H9 (cell line): ENCODE data around the gene E2F1. TPM values are rescaled to one million over a fixed set of nuclear protein-coding genes. Genes with fewer than 3 reads are reported as not detected.

Experiments
- DNase-seq: peaks from one replicate; pipeline ENCODE4 v3.0.0-alpha.2; 2017
- H2AFZ ChIP-seq: one replicate; pipeline ENCODE4 v1.6.1; 2013; ENCODE audit warnings: mild to moderate bottlenecking, low read length, control low read depth, moderate library complexity
- H2AK5ac ChIP-seq: 2 replicates; pipeline ENCODE4 v1.6.1; 2013; ENCODE audit warnings: low read length, control low read depth, mixed read lengths; ENCODE audit not compliant: insufficient read length
- H2BK120ac ChIP-seq: one replicate; pipeline ENCODE4 v1.6.1; 2013; ENCODE audit warnings: low read depth, mild to moderate bottlenecking, low read length, control low read depth, inconsistent platforms; ENCODE audit not compliant: poor library complexity, severe bottlenecking
- H2BK12ac ChIP-seq: 2 replicates; pipeline ENCODE4 v1.6.1; 2013; ENCODE audit warnings: low read length, control low read depth, mixed read lengths, low read depth; ENCODE audit not compliant: insufficient read length
- H2BK15ac ChIP-seq: 2 replicates; pipeline ENCODE4 v1.6.1; 2013; ENCODE audit warnings: low read depth, low read length, control low read depth
- H2BK20ac ChIP-seq: one replicate; pipeline ENCODE4 v1.6.1; 2013; ENCODE audit warnings: low read depth, mild to moderate bottlenecking, low read length, control low read depth, inconsistent platforms; ENCODE audit not compliant: poor library complexity, severe bottlenecking
- H2BK5ac ChIP-seq: 2 replicates; pipeline ENCODE4 v1.6.1; 2013; ENCODE audit warnings: low read length, control low read depth, mixed read lengths; ENCODE audit not compliant: insufficient read length
- H3K14ac ChIP-seq: 2 replicates; pipeline ENCODE4 v1.6.1; 2013; ENCODE audit warnings: low read length, control low read depth; ENCODE audit not compliant: insufficient read depth
- H3K18ac ChIP-seq: 2 replicates; pipeline ENCODE4 v1.6.1; 2013; ENCODE audit warnings: low read depth, mild to moderate bottlenecking, mixed read lengths, low read length, control low read depth; ENCODE audit not compliant: insufficient read length
- H3K23ac ChIP-seq: 2 replicates; pipeline ENCODE4 v1.6.1; 2013; ENCODE audit warnings: low read length, control low read depth, mixed read lengths, low read depth; ENCODE audit not compliant: insufficient read length
- H3K23me2 ChIP-seq: 2 replicates; pipeline ENCODE4 v1.6.1; 2013; ENCODE audit warnings: low read depth, mild to moderate bottlenecking, mixed read lengths, low read length, control low read depth; ENCODE audit not compliant: insufficient read length, poor library complexity, severe bottlenecking
- H3K27ac ChIP-seq: 2 replicates; pipeline ENCODE4 v1.5.1; 2013; ENCODE audit warnings: low read length, control low read depth, mixed read lengths, low read depth; ENCODE audit not compliant: insufficient read length
- H3K27me3 ChIP-seq: 2 replicates; pipeline ENCODE4 v1.6.1; 2013; ENCODE audit warnings: low read length, control low read depth, inconsistent platforms; ENCODE audit not compliant: insufficient read depth
- H3K4ac ChIP-seq: 2 replicates; pipeline ENCODE4 v1.6.1; 2013; ENCODE audit warnings: low read depth, mild to moderate bottlenecking, control low read depth, inconsistent platforms, low read length, moderate library complexity
- H3K4me1 ChIP-seq: 2 replicates; pipeline ENCODE4 v1.6.1; 2013; ENCODE audit warnings: low read length, control low read depth, inconsistent platforms; ENCODE audit not compliant: insufficient read depth
- H3K4me2 ChIP-seq: 2 replicates; pipeline ENCODE4 v1.6.1; 2013; ENCODE audit warnings: low read length, control low read depth, mixed read lengths; ENCODE audit not compliant: insufficient read length, insufficient read depth
- H3K56ac ChIP-seq: 2 replicates; pipeline ENCODE4 v1.6.1; 2013; ENCODE audit warnings: low read depth, mild to moderate bottlenecking, mixed read lengths, low read length, control low read depth; ENCODE audit not compliant: insufficient read length
- H3K79me1 ChIP-seq: 2 replicates; pipeline ENCODE4 v1.6.1; 2013; ENCODE audit warnings: low read depth, mild to moderate bottlenecking, moderate library complexity, low read length, control low read depth, inconsistent platforms; ENCODE audit not compliant: insufficient read depth, poor library complexity, severe bottlenecking
- H3K79me2 ChIP-seq: 2 replicates; pipeline ENCODE4 v1.6.1; 2013; ENCODE audit warnings: low read length, control low read depth, inconsistent platforms; ENCODE audit not compliant: insufficient read depth
- H3K9ac ChIP-seq: 2 replicates; pipeline ENCODE4 v1.6.1; 2013; ENCODE audit warnings: low read length, control low read depth, mixed read lengths; ENCODE audit not compliant: insufficient read length; ENCODE audit errors: extremely low read depth
- H3K9me3 ChIP-seq: one replicate; pipeline ENCODE4 v1.6.1; 2013; ENCODE audit warnings: low read depth, low read length, inconsistent platforms; ENCODE audit not compliant: control insufficient read depth
- H3T11ph ChIP-seq: one replicate; pipeline ENCODE4 v1.6.1; 2013; ENCODE audit warnings: mild to moderate bottlenecking, low read length, control low read depth, inconsistent platforms
- H4K20me1 ChIP-seq: one replicate; pipeline ENCODE4 v1.6.1; 2013; ENCODE audit not compliant: control insufficient read depth, insufficient read length, insufficient read depth
- H4K5ac ChIP-seq: 2 replicates; pipeline ENCODE4 v1.6.1; 2013; ENCODE audit warnings: low read depth, mild to moderate bottlenecking, mixed read lengths, low read length, control low read depth; ENCODE audit not compliant: insufficient read length
- H4K8ac ChIP-seq: replicated peaks from 2 replicates; pipeline ENCODE4 v1.6.1; 2013; ENCODE audit warnings: low read length, control low read depth, mixed read lengths, low read depth; ENCODE audit not compliant: insufficient read length
- H4K91ac ChIP-seq: 2 replicates; pipeline ENCODE4 v1.6.1; 2013; ENCODE audit warnings: low read depth, mild to moderate bottlenecking, moderate library complexity, mixed read lengths, low read length, control low read depth; ENCODE audit not compliant: insufficient read length
- H3K27ac Mint-ChIP-seq, 3 experiments: 2 replicates in 2 of 3; 3 replicates in 1 of 3; pipeline ENCODE4 v1.8.0; 2020 to 2021; ENCODE audit warnings: mixed read lengths in 3 of 3, mild to moderate bottlenecking in 1 of 3, moderate library complexity in 1 of 3
- H3K27me3 Mint-ChIP-seq: 2 replicates; pipeline ENCODE4 v1.8.0; 2021; ENCODE audit warnings: low read depth, mild to moderate bottlenecking, moderate library complexity, mixed read lengths
- H3K36me3 Mint-ChIP-seq, 3 experiments: 2 replicates in 2 of 3; 3 replicates in 1 of 3; pipeline ENCODE4 v1.8.0; 2020 to 2021; ENCODE audit warnings: low read depth in 3 of 3, mixed read lengths in 3 of 3; ENCODE audit not compliant: insufficient read depth in 1 of 3
- H3K4me1 Mint-ChIP-seq, 2 experiments: 2 replicates each; pipeline ENCODE4 v1.8.0; 2020; ENCODE audit warnings: mixed read lengths in 2 of 2
- H3K4me3 Mint-ChIP-seq, 2 experiments: 2 replicates in 1 of 2; 3 replicates in 1 of 2; pipeline ENCODE4 v1.8.0; 2020 to 2021; ENCODE audit warnings: mild to moderate bottlenecking in 2 of 2, mixed read lengths in 2 of 2, moderate library complexity in 1 of 2
- H3K9me3 Mint-ChIP-seq, 2 experiments: 2 replicates in 1 of 2; 3 replicates in 1 of 2; pipeline ENCODE4 v1.8.0; 2020; ENCODE audit warnings: mild to moderate bottlenecking in 2 of 2, mixed read lengths in 2 of 2, moderate library complexity in 1 of 2
- CTCF ChIP-seq: fragments of 200-600 bp; sonication (generic); conservative IDR thresholded peaks from 3 replicates; pipeline ENCODE4 v1.8.0; 2021; ENCODE audit warnings: antibody characterized with exemption, mild to moderate bottlenecking
- WGBS: extraction: QIAGEN DNeasy Blood & Tissue Kit; methylation state at CpG from one replicate; pipeline ENCODE4 v1.1.7; 2013; ENCODE audit warnings: missing lambda C conversion rate, low lambda C conversion rate, mixed read lengths; ENCODE audit not compliant: insufficient read length; ENCODE audit errors: extremely low coverage; 5-methylcytosine and 5-hydroxymethylcytosine counted together
- total RNA-seq: library from RNA; stranded (reverse); gene quantifications from 2 replicates; pipeline ENCODE4 v1.2.1, GENCODE V29; 2021

E2F1 gene
- total RNA-seq, 1 experiment from 2014 or later = 58.7 TPM

DNA sequence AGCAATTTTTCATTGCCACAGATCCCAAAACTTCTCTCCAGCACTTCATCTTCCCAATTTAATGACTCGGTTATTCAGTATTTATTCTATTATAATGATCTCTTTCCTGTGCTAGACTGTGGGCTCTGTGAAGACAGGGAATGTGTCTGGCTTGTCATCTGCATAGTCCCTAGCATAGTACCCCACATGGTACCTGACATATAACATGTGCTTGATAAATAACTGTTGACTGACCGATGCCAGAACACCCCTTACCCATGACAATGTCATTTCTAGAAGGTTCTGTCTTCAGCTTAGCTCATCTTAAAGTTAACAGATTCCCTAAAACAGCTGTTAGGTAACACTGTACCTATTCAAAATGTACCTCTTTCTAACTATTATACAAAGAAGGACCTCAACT, 30.3 kb upstream of the E2F1 start:
- Histone ChIP-seq H3K23ac (no peak overlapping the region), H2AK5ac (no peak overlapping the region), H3K14ac (no peak overlapping the region), H2BK15ac (no peak overlapping the region), H2BK5ac (no peak overlapping the region), H3K79me1 (no peaks in the 10 kb centered on the region), H2BK20ac (no peak overlapping the region), H3K9me3 (no peaks in the 10 kb centered on the region), H3K23me2 (peaks cover 7% of the 10 kb centered on the region), H4K20me1 (no peaks in the 10 kb centered on the region), H3T11ph (no peak overlapping the region), H3K9ac (no peak overlapping the region), H3K79me2 (no peaks in the 10 kb centered on the region), H4K5ac (no peak overlapping the region), H2BK120ac (no peak overlapping the region), H2AFZ (no peak overlapping the region), H3K18ac (no peak overlapping the region), H3K4ac (no peak overlapping the region), H3K27me3 (no peaks in the 10 kb centered on the region), H2BK12ac (no peak overlapping the region), H3K27ac (no peak overlapping the region), H3K4me2 (no peak overlapping the region), H3K4me1 (no peaks in the 10 kb centered on the region), H3K56ac (no peak overlapping the region), H4K91ac (no peak overlapping the region), H4K8ac (no peak overlapping the region)
- Mint-ChIP-seq H3K27me3 (peaks cover 7% of the 10 kb centered on the region), H3K36me3 (peaks cover 0 to 2% (median 0%) of the 10 kb centered on the region in 3 experiments; a peak in 2 of 7 replicates), H3K27ac (no peak overlapping the region), H3K4me1 (peaks cover 3 to 5% of the 10 kb centered on the region in 2 experiments; a peak in 1 of 4 replicates), H3K9me3 (no peaks in the 10 kb centered on the region; a peak in 2 of 5 replicates), H3K4me3 (no peak overlapping the region)
- TF ChIP-seq CTCF = no peak
- DNase-seq = no peak
- no CpG with 5 or more reads among the region's 2 CpGs for WGBS
